Transverse colon (tissue), 4 donors: ENCODE data around the gene SRRM4. TPM values are rescaled to one million over a fixed set of nuclear protein-coding genes. Genes with fewer than 3 reads are reported as not detected.

ENCODE experiments used
- DNase-seq: peaks from one replicate; pipeline ENCODE4 v3.0.0-alpha.2; 2019
- H3K27ac ChIP-seq, 4 donors: fragments of 200-600 bp; sonication (generic); 2 replicates each; pipeline ENCODE4 v1.5.1; 2016 to 2018; ENCODE audit warnings: inconsistent platforms in 4 of 4
- H3K27me3 ChIP-seq: fragments of 200-600 bp; sonication (generic); 2 replicates; pipeline ENCODE4 v1.5.1; 2017; ENCODE audit warnings: inconsistent platforms
- H3K36me3 ChIP-seq, 4 donors: fragments of 200-600 bp; sonication (generic); 2 replicates each; pipeline ENCODE4 v1.5.1; 2017 to 2019; ENCODE audit warnings: inconsistent platforms in 4 of 4
- H3K4me1 ChIP-seq, 4 donors: fragments of 200-600 bp; sonication (generic); 2 replicates each; pipeline ENCODE4 v1.5.1; 2017 to 2020; ENCODE audit warnings: inconsistent platforms in 4 of 4
- H3K4me3 ChIP-seq, 4 donors: fragments of 200-600 bp; sonication (generic); 1 replicate in 1 of 4; 2 replicates in 3 of 4; pipeline versions ENCODE4 v1.5.1 to v1.6.1; 2017 to 2019; ENCODE audit warnings: inconsistent platforms in 4 of 4
- H3K9me3 ChIP-seq, 2 donors: fragments of 200-600 bp; sonication (generic); 2 replicates each; pipeline ENCODE4 v1.5.1; 2017 to 2019; ENCODE audit warnings: inconsistent platforms in 2 of 2
- EP300 ChIP-seq: sonication (generic); formaldehyde crosslinking; IDR thresholded peaks from one replicate; pipeline ENCODE4 v1.6.1; 2017; ENCODE audit warnings: antibody characterized with exemption, low read depth
- POLR2A ChIP-seq: fragments of 450-650 bp; IDR thresholded peaks from one replicate; pipeline ENCODE4 v1.6.1; 2016; ENCODE audit warnings: antibody characterized with exemption, mild to moderate bottlenecking, moderate library complexity
- POLR2AphosphoS5 ChIP-seq, 3 donors: sonication (generic); formaldehyde crosslinking; IDR thresholded peaks; one replicate each; pipeline ENCODE4 v1.6.1; 2016; ENCODE audit warnings: antibody characterized with exemption in 3 of 3
- WGBS, 2 donors: methylation state at CpG; one replicate each; pipeline ENCODE4 v1.1.5; 2018; ENCODE audit warnings: low coverage in 1 of 2; 5-methylcytosine and 5-hydroxymethylcytosine counted together
- in situ Hi-C, 4 donors: fragments of 200-750 bp; cut with MboI; loops; one replicate each; pipeline versions ENCODE4 v1.15.0 to v1.15.1; 2017; ENCODE audit warnings: low sequenced_read_pairs in 3 of 4, low pct_ligation_motif_present in 1 of 4, low pct_unique_long_range_greater_than_20kb in 1 of 4
- intact Hi-C: fragments of 100-400 bp; cut with DNase I; formaldehyde crosslinking; loops from one replicate; pipeline ENCODE4 v1.15.1; 2023; ENCODE audit warnings: low total_unique reads
- total RNA-seq, 4 donors: library from RNA; depleted of rRNA; stranded (reverse); fragments of >200 nt; gene quantifications; one replicate each; pipeline ENCODE4 v1.1.0, GENCODE V29; 2016
- TF ChIP-seq, protein P1 (sequence below), 5 experiments: fragments of 200-600 bp in 3 of 5; fragments of 450-650 bp in 2 of 5; sonication (generic) in 3 of 5; IDR thresholded peaks; 1 replicate in 2 of 5; 2 replicates in 3 of 5; pipeline ENCODE4 v1.5.1; 2016 to 2017; ENCODE audit warnings: antibody characterized with exemption in 5 of 5, inconsistent platforms in 3 of 5, mild to moderate bottlenecking in 2 of 5, moderate library complexity in 1 of 5

The SRRM4 gene
- total RNA-seq, 4 donors from 2014 or later, result 0.14 TPM; not detected in 3

DNA sequence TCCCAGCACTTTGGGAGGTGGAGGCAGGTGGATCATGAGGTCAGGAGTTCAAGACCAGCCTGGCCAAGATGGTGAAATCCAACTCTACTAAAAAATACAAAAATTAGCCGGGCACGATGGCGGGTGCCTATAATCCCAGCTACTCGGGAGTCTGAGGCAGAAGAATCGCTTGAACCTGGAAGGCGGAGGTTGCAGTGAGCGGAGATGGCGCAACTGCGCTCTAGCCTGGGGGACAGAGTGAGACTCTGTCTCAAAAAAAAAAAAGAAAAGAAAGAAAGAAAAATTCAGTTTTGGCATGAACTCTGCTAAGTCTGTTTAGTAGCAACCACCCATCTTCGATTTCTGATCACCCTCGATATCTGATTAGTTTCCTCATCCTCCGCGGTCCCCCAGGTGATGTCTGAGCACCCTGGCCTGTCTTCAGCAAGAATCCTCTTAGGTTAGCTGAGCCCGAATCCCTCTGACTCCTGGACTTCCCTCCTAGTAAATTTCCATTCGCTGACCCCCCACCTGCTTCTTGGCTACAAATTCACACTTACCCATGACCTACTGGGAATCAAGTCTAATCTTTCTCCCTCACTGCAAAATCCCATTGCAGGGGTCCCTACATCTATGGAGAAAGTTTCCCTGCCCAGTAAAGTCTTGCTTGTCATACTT lies 196.5 kb downstream of the SRRM4 start:
- 89% methylated on average over 15 of the region's 15 CpGs; no CpG with 5 or more reads in 1 of the 2 donors for WGBS, 2 donors
- peak overlapping the region; percentile 88 to 95 (median 90) for H3K27ac ChIP-seq
- H3K9me3 ChIP-seq, result no peaks in the 10 kb centered on the region
- no peak overlapping the region for H3K4me3 ChIP-seq
- no peaks in the 10 kb centered on the region for H3K36me3 ChIP-seq
- in situ Hi-C loops (no loop called here), intact Hi-C loops (no loop called here)
- TF ChIP-seq EP300 (no peak), POLR2AphosphoS5 (IDR thresholded peaks at IDR 0.05) (no peak), POLR2A (no peak)
- TF ChIP-seq, protein P1, sequence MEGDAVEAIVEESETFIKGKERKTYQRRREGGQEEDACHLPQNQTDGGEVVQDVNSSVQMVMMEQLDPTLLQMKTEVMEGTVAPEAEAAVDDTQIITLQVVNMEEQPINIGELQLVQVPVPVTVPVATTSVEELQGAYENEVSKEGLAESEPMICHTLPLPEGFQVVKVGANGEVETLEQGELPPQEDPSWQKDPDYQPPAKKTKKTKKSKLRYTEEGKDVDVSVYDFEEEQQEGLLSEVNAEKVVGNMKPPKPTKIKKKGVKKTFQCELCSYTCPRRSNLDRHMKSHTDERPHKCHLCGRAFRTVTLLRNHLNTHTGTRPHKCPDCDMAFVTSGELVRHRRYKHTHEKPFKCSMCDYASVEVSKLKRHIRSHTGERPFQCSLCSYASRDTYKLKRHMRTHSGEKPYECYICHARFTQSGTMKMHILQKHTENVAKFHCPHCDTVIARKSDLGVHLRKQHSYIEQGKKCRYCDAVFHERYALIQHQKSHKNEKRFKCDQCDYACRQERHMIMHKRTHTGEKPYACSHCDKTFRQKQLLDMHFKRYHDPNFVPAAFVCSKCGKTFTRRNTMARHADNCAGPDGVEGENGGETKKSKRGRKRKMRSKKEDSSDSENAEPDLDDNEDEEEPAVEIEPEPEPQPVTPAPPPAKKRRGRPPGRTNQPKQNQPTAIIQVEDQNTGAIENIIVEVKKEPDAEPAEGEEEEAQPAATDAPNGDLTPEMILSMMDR (IDR thresholded peaks at IDR 0.05), result no peak
- DNase-seq, result no peak
- H3K4me1 ChIP-seq, result peaks cover 0 to 6% (median 2%) of the 10 kb centered on the region in 4 donors
- peaks cover 9% of the 10 kb centered on the region for H3K27me3 ChIP-seq

DNA sequence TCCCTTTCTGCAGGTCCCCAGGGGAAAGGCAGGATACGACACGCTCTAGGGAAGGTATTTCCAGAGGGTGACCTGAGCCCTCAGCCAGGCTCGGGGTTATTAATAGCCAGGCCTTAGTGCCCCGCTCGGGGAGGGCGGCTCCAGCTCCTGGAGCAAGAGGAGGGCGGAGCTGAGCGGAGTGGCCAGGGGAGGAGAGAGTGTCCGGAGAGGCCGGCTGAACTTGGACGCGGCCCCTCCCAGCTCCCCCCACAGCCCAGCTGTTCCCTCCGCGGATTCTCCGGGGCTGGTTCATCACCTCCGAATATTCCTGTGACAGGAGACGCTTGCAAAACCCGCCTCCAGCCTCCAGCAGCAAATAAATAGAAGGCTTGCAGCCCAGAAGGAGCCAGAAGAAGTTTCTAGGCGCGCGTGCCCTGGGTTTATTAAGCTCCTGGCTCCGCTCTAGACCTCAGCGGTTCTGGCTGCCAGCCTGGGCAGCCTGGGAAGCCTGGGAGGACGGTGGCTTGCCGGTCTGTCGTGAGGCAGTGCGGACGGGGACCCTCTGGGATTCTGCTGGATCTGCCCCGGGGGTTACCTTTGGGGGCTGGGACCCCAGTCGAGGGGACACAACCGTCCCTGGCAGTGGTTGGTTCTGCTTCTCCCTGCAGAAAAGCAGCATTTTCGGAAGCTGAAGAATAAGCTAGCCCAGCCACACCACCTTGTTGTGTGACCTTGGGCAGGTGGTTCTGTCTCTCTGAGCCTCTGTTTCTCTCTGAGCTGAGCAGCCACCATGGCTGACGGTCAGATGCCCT lies 197.4 kb downstream of the SRRM4 start, which contains the start of gene HSPB8:
TSS of gene HSPB8 (plus strand) at position 388 of the 791 bp plus-strand sequence. CDS start at position 770, 382 bp downstream.
- Histone ChIP-seq H3K4me3 (peak within 1 kb of the TSS; percentile 42 to 61 (median 54)), H3K9me3 (no peaks in the 10 kb centered on the region), H3K27me3 (peaks cover 9% of the 10 kb centered on the region), H3K27ac (peak within 1 kb of the TSS; percentile 88 to 95 (median 90)), H3K36me3 (no peaks in the 10 kb centered on the region), H3K4me1 (peaks cover 0 to 6% (median 2%) of the 10 kb centered on the region in 4 donors)
- 12% methylated on average over 29 of the region's 33 CpGs; no CpG with 5 or more reads in 1 of the 2 donors for WGBS, 2 donors
- TF ChIP-seq, protein P1 (IDR thresholded peaks at IDR 0.05), result peak in 1 of 5 experiments; percentile 7
- TF ChIP-seq POLR2AphosphoS5 (IDR thresholded peaks at IDR 0.05) (peak; percentile 87 to 93 (median 93)), POLR2A (peak; percentile 83), EP300 (no peak)
- intact Hi-C loops (no loop called here), in situ Hi-C loops (no loop called here)
- peak; percentile 73 for DNase-seq

DNA sequence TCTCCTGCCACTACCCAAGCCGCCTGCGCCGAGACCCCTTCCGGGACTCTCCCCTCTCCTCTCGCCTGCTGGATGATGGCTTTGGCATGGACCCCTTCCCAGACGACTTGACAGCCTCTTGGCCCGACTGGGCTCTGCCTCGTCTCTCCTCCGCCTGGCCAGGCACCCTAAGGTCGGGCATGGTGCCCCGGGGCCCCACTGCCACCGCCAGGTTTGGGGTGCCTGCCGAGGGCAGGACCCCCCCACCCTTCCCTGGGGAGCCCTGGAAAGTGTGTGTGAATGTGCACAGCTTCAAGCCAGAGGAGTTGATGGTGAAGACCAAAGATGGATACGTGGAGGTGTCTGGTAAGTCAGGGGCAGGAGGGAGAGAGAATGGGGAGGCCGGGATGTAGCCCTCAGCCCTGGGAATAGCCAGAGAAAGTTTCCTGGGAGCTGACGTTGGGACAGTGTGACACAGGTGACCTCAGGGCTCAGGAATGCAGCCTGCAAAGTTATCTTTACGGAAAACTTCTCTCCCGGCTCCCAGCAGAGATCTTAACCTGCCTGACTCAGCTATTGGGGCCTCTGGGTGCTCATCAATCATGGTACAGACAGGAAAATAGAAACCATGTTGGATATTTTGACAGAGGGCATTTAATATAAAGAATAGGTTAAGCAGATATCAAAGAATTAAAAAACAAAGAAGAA lies 198.1 kb downstream of the SRRM4 start:
- DNase-seq, result no peak
- in situ Hi-C loops (no loop called here), intact Hi-C loops (no loop called here)
- TF ChIP-seq POLR2AphosphoS5 (IDR thresholded peaks at IDR 0.05) (peak in 1 of 3 donors; percentile 3), POLR2A (no peak)
- Histone ChIP-seq H3K27ac (peak overlapping the region; percentile 88 to 95 (median 90)), H3K36me3 (no peaks in the 10 kb centered on the region), H3K9me3 (no peaks in the 10 kb centered on the region), H3K4me1 (peaks cover 0 to 6% (median 2%) of the 10 kb centered on the region in 4 donors), H3K4me3 (peak overlapping the region; percentile 42 to 61 (median 54)), H3K27me3 (peaks cover 9% of the 10 kb centered on the region)
- WGBS, 2 donors, result 0 to 49% methylated on average over 2 to 18 of the region's 18 CpGs

DNA sequence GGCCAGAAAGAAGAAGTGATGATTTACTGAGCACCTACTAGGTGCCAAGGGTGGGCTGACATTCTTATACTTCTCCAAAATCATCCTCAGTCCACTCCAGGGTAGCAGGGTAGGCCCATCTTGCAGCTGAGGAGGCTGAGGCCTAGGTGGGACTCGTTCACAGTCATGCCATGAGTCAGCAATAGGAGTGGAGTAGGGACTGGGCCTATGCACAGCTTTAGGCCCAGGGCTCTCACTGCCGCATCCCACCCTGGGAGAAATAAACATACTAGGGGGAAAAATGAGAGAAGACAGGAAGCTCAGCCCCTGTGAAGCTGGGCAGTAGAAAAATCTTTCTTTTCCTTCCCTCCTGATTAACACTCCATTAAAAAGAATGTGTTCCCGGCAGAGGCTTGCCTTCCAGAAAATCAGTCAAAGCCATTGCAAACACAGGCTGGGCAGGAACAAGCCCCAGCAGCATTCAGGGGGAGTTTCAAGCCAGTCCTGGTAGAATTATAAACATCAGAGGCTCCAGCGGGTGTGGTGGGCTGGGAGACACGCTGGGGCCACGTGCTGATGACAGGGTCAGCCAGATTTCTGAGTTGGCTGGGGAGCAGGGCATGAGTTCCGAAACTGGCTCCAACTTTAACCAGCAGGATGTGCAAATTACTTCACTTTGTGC lies 199.2 kb downstream of the SRRM4 start:
- Histone ChIP-seq H3K27ac (peak overlapping the region; percentile 88 to 95 (median 90)), H3K4me3 (peak overlapping the region; percentile 42 to 61 (median 54)), H3K36me3 (no peaks in the 10 kb centered on the region), H3K27me3 (peaks cover 9% of the 10 kb centered on the region), H3K4me1 (peaks cover 0 to 8% (median 2%) of the 10 kb centered on the region in 4 donors), H3K9me3 (no peaks in the 10 kb centered on the region)
- in situ Hi-C loops, result no loop called here
- DNase-seq, result peak; percentile 23
- intact Hi-C loops, result no loop called here
- TF ChIP-seq POLR2AphosphoS5 (IDR thresholded peaks at IDR 0.05) (peak in 2 of 3 donors; percentile 7 to 44), POLR2A (no peak), EP300 (no peak)
- 32% methylated on average over 7 of the region's 7 CpGs; no CpG with 5 or more reads in 1 of the 2 donors for WGBS, 2 donors
